Bone marrow (tissue), 2 donors: ENCODE measurements around the gene NRTN.

Experiments used
- DNase-seq, 2 donors: peaks; one replicate each; lab custom pipeline; 2025; lab: John Stamatoyannopoulos, UW

Gene NRTN

DNA sequence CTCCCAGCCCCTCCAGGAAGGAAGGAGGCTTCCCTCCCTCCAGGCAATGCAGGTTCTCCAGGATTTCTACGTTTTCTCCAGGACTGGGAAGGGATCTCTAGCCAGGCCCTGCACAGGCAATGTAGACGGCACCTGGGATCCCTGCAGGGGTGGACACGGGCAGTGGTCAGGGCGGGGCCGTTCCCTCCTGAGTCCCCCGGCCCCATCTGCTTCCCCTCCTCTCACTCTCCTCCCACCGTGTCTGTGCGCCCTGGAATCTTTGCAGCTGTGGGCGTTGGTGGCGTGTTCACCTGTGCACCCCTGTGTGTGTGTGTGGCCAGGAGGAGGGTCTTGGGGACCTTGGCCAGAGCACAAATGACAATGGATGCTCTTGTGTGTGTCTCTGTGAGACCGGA, 10.0 kb downstream of the NRTN start:
- no peak for DNase-seq

DNA sequence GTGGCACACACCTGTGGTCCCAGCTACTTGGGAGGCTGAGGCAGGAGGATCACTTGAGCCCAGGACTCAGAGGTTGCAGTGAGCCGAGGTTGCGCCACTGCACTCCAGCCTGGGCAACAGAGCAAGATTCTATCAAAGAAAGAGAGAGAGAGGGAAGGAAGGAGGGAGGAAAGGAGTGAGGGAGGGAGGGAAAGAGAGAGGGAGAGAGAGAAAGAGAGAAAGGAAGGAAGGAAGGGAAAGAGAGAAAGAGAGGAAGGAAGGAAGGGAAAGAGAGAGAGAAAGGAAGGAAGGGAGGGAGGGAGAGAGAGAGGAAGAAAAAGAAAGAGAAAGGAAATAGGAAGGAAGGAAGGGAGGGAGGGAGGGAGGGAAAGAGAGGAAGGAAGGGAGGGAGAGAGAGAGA, 12.4 kb downstream of the NRTN start:
- no peak for DNase-seq

DNA sequence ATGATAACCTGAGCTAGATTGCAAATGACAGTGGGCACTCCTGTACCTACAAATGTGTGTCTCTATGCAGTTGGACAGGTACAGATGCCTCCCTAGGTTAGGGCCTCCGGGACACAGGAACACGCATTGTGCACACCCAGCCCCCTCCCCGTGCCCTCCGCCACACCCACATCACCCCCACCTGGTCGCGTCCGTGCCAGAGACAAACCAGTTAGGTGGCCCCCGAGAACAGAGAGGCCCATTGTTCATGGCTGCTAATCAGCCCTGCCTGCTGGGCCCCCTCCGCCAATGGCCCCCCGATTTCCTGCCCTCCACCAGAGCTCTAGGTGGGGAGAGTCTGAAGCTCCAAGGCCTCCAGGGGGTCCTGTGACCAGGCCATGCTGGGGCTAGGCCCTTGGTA, 13.7 kb downstream of the NRTN start:
- DNase-seq = no peak

DNA sequence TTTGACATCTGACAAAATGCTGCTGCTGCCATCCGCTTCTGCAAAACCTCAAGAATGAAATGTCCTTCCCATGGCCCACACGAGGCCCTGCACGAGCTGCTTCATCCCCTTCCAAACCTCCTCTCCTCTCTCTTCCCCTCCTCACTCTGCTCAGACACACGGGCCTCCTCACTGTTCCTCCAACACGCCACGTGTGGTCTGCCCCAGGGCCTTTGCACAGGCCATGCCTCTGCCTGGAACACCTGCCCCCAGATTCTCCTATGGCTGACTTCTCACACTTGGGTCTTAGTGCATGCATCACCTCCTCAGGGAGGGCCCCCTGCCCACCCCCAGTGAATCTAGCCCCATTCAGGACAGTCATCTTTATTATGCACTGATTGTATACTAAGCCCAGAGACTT, 15.9 kb downstream of the NRTN start:
- DNase-seq = no peak

DNA sequence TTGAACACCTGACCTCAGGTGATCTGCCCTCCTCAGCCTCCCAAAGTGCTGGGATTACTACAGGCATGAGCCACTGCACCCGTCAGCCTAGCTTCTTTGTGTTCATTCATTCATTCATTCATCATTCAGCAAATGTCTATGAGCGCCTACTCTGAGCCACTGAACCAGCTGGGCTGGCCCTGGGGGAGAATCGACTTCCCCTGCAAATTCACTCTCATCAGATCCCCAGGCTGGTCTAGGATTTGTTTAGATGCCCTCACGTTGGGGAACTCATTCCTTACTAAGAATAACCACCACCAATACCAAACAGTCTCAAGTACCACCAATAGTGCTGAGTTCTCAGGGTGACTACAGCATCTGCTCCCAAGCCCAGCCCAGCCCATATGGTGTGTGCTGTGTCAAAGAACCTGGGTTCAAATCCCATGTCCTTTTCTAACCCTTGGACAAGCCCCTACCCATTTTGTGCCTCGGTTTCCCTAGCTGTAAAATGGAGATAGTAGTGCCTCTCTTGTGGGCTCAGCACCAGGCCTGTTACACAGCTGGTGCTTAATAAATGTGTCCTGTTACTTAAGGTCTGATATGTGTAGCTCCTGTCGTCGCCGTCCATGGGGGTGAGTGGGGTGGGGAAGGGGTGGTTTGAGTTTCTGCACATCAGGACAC, 16.8 kb downstream of the NRTN start:
- no peak for DNase-seq

DNA sequence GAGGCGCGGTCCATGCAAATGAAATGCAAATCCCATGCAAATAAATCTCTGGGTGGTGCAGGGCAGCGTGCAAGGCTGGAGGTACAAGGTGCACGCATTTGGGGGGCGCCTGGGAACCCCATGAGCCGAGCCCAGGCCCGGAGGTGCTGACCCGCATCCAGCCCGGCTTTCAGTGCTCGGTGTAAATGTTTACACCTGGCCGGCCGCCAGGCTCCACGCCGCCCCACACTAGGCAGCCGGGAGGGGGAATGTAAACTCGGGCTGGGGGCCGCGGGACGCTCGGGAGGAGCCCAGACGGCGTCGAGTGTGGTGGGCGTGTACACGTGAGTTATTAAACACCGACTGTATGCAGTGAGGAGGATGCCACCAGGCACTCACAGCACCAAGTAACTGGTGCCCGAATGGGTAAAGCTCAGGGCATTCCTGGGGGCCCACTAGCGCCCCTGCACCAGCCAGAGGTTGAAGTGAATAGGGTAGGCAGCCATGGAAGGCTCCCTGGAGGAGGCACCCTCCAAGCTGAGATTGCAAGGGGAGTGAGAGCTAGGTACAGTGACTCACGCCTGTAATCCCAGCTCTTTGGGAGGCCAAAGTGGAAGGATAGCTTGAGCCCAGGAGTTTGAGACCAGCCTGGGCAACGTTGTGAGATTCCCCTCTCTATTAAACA, 17.4 kb downstream of the NRTN start:
- DNase-seq = no peak

DNA sequence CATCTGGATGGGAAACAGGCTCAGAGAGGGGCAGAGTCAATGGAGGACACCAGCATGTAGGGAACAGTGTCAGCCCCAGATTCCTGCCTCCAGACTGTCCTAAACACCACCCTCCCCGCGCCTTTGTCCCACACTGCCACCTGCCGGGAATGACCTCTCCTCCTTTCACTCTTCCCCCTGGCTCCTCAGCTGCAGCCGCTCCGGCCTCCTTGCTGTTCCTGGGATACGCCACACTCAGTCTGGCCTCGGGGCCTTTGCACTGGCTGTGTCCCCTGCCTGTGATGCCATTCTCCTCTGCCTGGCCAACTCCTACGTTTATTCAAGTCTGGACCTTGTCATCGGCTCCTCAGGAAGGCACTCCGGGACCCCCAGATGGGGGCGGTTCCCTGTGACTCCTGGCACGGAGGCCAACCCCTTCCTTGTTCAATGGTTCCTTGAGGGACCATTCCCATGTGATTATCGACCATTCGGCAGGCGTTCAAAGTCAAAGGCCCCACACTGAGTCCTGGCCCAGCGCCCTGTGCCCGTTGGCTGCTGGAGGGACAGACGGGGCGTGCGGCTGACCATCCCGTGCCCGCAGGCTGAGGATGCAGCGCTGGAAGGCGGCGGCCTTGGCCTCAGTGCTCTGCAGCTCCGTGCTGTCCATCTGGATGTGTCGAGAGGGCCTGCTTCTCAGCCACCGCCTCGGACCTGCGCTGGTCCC, 18.9 kb downstream of the NRTN start:
- DNase-seq = no peak

DNA sequence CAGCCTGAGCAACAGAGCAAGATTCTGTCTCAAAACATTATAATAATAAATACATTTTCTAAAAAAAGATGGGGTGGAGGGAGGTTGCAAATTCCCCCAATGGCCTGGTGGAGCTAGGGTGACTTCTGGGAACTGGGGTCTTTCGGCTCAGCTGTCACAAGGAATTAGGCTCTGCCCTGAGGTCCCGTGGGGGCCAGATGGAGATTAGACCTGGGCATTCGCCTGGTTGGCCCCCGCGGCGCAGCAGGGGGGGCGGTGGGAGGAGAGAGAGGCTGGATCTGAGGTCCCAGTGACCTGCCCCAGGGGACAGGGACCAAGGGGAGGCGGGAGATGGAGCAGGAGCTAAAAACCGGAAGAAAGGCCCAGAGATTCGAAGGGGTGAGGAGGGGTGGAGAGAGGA, 19.9 kb downstream of the NRTN start:
- DNase-seq = no peak

DNA sequence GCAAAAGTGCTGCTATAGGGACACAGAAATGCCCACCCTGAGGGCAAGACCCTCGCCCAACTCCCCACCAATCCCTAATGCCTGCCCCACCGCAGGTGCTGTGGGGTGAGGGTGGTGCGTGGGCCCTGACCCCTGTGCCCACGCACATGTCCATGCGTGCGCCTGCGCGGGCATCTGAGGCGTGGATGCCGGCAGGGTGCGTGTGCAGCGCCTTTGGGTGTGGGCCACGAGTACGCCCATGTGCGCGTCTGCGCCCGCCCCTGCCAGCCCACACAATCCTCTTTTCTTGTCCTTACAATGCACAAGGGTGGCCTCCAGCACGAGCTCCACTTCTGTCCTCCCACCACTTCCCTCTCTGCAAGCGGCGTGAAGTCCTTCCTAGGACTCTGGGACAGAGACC, 20.3 kb downstream of the NRTN start:
- no peak for DNase-seq

DNA sequence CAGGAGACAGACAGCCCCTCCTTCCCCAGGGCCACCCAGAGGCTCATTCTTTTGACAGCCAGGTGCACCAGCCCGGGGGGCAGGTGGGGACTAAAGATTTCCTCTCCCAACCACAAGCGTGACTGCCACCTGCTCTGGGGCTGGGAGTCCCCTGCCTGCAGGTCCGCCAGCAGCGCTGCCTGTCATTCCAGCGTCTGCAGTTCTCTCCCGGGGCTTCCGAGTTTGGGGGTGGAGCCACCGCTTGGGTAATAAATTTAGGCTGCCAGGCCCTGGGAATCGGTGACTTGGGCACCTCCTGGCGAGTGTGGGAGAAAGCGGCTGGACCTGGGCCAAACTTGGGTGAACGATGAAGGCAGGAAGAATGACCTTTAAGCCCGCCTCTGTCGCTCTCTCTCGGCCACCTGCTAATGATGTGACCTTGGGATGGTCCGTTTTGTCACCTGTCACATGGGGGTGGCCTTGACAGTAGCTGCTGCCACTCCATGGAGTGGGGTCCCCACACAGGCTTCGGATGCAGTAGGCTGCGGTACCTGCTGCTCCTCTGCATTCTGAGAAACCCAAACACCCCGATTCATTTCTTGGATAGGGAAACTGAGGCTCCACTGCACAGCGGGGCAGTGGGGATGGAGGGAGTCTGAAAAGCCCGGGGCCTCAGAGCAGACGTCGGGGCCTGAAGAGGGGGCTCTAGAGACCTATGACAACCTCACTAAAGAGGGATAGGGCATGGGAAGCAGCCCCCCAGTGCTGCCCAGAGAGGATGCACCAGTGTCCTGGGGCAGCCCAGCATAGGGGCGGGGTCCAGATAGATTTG, 21.9 kb downstream of the NRTN start:
- DNase-seq = peak in 1 of 2 donors; percentile 6

DNA sequence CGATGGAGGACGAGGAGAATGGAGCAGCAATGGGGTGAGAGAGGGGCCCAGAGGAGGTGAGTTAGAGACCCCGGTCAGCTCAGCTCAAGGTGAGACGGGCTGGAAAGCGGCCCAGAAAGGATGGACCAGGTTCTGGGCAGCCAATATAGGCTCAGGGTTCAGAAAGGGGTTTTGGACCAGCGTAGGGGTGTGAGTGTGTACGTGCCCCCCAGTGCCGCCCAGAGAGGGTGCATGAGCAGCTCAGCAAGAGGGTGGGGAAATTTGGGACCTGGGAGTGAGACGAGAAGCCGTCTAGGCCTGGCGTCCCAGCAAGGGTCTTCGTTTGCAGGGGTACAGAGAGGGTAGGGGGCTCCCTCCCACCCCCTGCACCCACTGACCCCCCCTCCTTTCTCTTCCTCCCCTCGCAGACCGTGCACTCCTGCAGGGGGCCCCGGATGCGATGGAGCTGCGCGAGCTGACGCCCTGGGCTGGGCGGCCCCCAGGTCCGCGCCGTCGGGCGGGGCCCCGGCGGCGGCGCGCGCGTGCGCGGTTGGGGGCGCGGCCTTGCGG, 22.5 kb downstream of the NRTN start:
- DNase-seq = no peak

DNA sequence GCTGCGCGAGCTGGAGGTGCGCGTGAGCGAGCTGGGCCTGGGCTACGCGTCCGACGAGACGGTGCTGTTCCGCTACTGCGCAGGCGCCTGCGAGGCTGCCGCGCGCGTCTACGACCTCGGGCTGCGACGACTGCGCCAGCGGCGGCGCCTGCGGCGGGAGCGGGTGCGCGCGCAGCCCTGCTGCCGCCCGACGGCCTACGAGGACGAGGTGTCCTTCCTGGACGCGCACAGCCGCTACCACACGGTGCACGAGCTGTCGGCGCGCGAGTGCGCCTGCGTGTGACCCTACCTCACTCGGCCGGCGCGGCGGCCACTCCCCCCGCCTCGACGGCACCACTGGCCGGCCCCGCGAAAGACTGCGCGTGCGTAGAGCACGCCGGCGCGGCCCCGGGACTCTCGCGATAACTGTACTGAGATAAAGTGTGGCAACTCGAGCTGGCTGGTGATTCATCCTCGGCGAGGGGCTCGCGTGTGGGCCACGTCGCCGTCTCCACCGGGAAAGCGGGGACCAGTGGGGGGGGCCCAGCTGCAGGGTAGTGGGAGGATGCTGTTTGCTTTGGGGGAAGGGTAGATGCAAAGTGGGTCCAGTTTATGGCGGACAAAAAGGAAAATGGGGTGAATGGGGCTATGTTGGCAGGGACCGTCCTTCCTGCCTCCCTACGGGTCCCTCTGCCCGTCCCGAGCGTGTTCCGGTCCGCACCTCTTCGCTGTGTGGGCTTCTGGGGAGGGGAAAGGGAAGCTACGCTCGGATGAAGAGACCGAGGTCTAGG, 23.2 kb downstream of the NRTN start:
- peak in 1 of 2 donors; percentile 86 for DNase-seq

DNA sequence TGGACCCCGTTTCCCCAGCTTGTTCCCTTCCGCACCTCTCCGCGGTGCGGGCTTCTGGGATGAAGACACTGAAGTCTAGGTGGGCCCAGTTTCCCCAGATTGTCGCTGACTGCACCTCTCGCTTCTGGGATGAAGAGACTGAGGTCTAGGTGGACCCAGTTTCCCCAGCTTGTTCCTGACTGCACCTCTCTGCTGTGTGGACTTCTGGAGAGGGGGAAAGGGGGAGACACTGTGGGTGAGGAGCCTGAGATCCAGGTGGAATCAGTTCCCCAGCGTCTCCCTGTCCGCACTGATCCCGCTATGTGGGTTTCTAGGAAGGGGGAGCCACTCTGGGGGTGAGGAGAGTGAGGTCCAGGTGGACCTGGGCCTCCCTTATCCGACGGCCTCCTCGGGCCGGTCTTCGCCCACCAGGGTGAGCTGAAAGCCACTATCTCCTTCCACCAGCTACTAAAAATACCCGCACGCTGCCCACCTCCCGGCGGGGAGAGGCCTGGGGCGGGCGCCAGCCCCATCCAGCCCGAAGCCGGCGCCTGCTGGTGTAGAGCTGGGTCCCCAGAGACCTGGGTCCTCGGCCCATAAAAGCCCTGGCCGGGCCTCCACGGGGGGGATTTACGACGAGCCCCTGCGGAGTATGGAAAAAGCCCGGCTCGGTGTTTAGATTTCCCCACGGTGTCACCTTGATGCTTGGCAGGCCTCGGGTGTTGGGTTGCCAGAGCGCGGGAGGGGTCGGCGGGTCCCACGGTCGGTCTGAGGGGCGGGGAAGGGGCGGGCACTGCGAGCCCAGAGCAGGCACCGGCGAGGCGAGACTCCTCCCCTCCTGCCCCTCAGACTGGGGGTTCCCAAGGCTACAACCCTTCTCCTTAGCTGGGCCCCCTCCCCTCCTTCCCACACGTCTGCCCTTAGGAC, 24.0 kb downstream of the NRTN start:
- no peak for DNase-seq

DNA sequence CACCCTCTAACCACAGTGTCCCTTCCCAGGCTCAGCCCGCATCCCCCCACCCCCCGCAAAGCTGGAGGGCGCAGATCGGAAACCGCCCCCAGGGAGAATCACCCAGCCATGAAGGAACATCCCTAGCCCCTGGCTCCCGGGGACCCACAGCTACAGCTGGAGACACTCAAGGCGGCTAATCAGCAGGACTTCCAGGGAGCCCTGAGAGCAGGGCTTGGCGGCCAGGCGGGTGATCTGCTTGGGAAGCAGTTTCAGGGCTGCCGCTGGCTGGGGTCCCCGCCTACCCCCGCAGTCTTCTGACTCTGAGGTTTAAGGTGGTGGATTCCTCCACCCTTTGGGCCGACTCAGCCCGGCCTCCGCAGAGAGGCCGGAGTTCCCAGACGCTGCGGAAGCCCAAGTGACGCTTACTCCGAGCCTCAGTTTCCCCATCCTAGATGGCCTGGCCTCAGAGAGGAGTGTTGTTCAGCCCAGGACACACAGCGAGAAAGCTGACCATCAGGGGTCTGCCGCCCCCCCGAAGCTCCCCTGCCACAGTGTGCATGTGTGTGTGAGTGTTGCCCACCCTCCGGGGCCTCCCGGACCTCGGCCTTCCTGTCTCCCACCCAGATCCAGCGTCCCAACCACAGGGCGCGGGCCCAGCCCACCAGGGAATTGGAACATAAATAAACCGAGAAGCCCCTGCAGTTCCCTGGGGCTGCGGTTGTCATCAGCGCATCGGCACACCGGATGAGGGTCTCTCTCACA, 24.9 kb downstream of the NRTN start:
- no peak for DNase-seq

DNA sequence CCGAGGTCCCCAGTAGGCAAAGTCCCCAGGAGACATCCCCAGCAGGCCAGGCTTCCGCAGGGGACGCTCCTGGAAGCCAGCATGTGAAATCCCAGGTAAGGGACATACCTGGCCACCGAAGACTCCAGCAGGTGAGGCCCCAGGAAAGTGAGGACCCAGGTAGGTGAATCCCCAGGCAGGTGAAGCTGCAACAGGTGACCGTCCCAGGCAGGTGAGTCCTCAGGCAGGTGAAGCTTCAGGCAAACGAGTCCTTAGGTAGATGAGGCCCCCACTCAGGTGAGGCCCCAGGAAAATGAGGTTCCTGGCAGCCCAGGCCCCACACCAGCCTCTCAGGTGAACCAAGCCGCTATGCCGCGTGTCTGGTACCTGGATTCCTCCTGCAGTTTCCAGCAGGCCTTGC, 26.3 kb downstream of the NRTN start:
- no peak for DNase-seq

DNA sequence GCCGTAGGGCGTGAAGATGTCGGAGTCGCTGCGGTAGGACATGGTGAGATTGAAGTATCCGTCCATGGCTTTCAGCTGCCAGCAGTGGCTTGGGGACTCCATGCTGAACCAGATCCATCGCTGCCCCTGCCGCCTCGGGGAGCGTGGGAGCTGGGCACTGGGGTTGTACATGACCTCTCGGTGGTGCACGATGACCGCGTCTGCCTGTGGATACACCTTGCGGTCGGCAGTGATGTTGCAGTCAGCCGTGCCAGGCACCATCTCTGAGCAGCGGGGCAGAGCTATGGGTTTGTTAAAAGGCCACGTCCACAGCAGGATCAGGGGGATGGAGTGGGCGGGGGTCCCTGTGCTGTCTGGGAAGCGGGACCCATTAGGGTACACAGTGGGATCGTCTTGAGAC, 27.2 kb downstream of the NRTN start:
- no peak for DNase-seq

DNA sequence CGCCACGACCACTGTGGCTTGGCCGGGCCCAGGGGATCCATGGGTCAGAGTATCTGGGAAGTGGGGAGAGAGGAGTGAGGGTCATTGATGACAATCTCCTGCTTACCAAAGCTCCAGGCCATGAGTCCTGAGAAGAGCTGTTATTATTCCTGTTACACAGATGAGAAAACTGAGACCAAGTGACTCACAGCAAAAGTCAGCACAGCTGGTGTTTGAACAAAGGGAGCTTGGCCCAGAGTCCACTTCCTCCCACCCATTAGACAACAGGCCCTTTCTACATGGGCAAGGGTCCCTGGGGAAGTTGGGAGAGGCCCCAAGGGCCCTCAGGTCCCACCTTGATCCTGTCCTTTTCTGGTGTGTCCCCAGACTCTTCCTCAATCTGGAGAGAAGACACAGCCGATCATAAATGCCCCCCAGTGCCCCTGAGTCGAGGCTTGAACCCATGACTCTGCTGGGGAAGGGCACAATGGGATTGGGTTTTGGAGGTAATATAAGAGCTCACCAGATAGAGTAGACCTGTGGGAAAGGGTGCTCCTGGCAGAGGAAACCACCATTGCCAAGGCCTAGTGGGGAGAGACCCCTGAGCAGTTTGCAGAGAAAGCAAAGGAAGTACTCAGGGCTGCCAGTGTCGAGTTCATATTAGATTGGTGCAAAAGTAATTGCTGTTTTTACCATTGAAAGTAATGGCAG, 27.8 kb downstream of the NRTN start:
- DNase-seq = no peak

DNA sequence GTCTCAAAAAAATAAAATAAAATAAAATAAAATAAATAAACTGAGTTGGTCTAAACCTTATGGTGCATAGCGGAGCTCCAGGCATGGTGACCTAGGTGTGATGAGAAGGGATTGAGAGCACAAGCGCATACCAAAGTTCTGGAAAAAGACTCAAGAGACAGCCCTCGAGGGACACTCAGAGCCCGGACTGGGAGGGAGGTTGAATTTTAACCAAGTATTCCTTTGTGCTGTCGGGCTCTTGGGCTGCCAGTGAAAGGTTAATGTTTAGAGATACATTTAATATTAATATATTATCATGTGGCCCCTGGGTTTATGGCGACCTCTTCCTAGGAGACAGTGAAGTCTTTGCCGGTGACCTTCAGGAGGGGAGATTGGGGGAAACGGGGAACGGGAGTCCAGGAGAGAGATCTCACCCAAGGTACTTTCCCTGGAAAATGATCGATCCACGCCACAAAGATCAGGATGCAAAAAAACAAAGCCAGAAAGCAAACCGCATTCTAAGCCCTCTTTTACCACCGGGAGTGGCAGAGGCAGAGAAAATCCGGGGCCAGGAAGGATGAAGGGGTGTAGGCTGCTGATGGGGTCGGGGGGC, 33.0 kb downstream of the NRTN start:
- DNase-seq = no peak
